NCI-H82 treated with DMSO at 0.1 percent for 48 hours (cell line): Measurements from ENCODE around the gene GOLGA6L7.
"Not testable (repeated sequence)": the region's sequence is repeated elsewhere in the genome, so short reads cannot be mapped to it uniquely, and the experiment has no call there.

Experiments
- DNase-seq: peaks from one replicate; lab custom pipeline; 2025; ENCODE audit not compliant: unreplicated experiment; lab: John Stamatoyannopoulos, UW

The GOLGA6L7 gene

GRCh38 chr15:28847247-28847646, 1.2 kb downstream of the GOLGA6L7 start:
- DNase-seq, result not testable (repeated sequence)

GRCh38 chr15:28844147-28844546, 4.3 kb downstream of the GOLGA6L7 start:
- not testable (repeated sequence) for DNase-seq

- DNase-seq, result not testable (repeated sequence)
Observed at GRCh38 chr15:28843520-28843919, 4.9 kb downstream of the GOLGA6L7 start.

GRCh38 chr15:28842210-28842609, 6.2 kb downstream of the GOLGA6L7 start:
- not testable (repeated sequence) for DNase-seq

GRCh38 chr15:28840285-28840684, 8.2 kb downstream of the GOLGA6L7 start:
- not testable (repeated sequence) for DNase-seq

- DNase-seq, result not testable (repeated sequence)
Observed at GRCh38 chr15:28834957-28835585, 13.4 kb downstream of the GOLGA6L7 start.

GRCh38 chr15:28831897-28832587, 16.4 kb downstream of the GOLGA6L7 start:
- peak; percentile 74 for DNase-seq

GRCh38 chr15:28821420-28821819, 27.0 kb downstream of the GOLGA6L7 start:
- DNase-seq, result not testable (repeated sequence)

GRCh38 chr15:28819930-28820295, 28.5 kb downstream of the GOLGA6L7 start:
- DNase-seq, result not testable (repeated sequence)

- DNase-seq, result not testable (repeated sequence)
Observed at GRCh38 chr15:28819019-28819929, 29.2 kb downstream of the GOLGA6L7 start.

GRCh38 chr15:28818168-28818567, 30.3 kb downstream of the GOLGA6L7 start:
- not testable (repeated sequence) for DNase-seq

- DNase-seq, result not testable (repeated sequence)
Observed at GRCh38 chr15:28814059-28814458, 34.4 kb downstream of the GOLGA6L7 start.

GRCh38 chr15:28813392-28813791, 35.1 kb downstream of the GOLGA6L7 start:
- DNase-seq, result not testable (repeated sequence)

GRCh38 chr15:28811852-28812550, 36.4 kb downstream of the GOLGA6L7 start:
- not testable (repeated sequence) for DNase-seq

- not testable (repeated sequence) for DNase-seq
Observed at GRCh38 chr15:28810444-28810843, 38.0 kb downstream of the GOLGA6L7 start.

- DNase-seq, result not testable (repeated sequence)
Observed at GRCh38 chr15:28808136-28808535, 40.3 kb downstream of the GOLGA6L7 start.

GRCh38 chr15:28800366-28800765, 48.1 kb downstream of the GOLGA6L7 start:
- not testable (repeated sequence) for DNase-seq

GRCh38 chr15:28798234-28798633, 50.2 kb downstream of the GOLGA6L7 start:
- DNase-seq, result not testable (repeated sequence)

- not testable (repeated sequence) for DNase-seq
Observed at GRCh38 chr15:28794231-28794630, 54.2 kb downstream of the GOLGA6L7 start.
